ENCODE measurements around the gene SIAE.

The SIAE gene

GRCh38 chr11:124584681-124585372 is 88.7 kb downstream of the SIAE start:
- TF ChIP-seq, protein P1, sequence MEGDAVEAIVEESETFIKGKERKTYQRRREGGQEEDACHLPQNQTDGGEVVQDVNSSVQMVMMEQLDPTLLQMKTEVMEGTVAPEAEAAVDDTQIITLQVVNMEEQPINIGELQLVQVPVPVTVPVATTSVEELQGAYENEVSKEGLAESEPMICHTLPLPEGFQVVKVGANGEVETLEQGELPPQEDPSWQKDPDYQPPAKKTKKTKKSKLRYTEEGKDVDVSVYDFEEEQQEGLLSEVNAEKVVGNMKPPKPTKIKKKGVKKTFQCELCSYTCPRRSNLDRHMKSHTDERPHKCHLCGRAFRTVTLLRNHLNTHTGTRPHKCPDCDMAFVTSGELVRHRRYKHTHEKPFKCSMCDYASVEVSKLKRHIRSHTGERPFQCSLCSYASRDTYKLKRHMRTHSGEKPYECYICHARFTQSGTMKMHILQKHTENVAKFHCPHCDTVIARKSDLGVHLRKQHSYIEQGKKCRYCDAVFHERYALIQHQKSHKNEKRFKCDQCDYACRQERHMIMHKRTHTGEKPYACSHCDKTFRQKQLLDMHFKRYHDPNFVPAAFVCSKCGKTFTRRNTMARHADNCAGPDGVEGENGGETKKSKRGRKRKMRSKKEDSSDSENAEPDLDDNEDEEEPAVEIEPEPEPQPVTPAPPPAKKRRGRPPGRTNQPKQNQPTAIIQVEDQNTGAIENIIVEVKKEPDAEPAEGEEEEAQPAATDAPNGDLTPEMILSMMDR (conservative IDR thresholded peaks at IDR 0.05; ENCODE audit: low read length), result no peak
- no peak overlapping the region for H3K4me3 ChIP-seq (ENCODE audit: low read length)
- DNase-seq (ENCODE audit: low read depth), result no peak

DNA sequence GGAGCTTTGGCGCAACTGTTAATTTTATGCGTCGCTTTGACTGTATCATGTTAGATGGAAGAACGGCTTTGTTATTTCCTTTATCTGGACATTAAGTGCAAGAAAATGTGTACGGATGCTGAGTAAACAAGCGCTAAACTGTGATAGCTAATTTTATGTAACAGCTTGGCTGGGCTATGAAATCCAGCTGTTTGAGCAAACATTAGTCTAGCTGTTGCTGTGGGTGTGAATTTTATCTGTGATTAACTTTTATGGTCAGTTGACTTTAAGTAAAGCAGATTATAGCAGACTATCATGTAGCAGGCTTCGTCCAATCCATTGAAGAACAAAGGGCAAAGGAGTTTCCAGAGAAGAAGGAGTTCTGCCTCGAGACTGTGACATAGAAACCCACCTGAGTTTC is 89.8 kb downstream of the SIAE start:
- no peak overlapping the region for H3K4me3 ChIP-seq (ENCODE audit: low read length)
- TF ChIP-seq, protein P1 (conservative IDR thresholded peaks at IDR 0.05; ENCODE audit: low read length), result no peak

More for the DNA sequence above, 89.8 kb downstream of the SIAE start:
- DNase-seq (ENCODE audit: low read depth), result no peak

All from AG10803 (cell line).